HepG2 (cell line): ENCODE results near the gene MPC1. TPM values are rescaled to one million over a fixed set of nuclear protein-coding genes. Genes with fewer than 3 reads are reported as not detected.

Experiments
- AGO2 ChIP-seq: fragments of 200-400 bp; formaldehyde crosslinking; optimal IDR thresholded peaks from 2 replicates; pipeline ENCODE3; 2017; ENCODE audit warnings: mild to moderate bottlenecking, low read depth, low read length, moderate library complexity
- FOXA3 ChIP-seq: IDR thresholded peaks from 2 replicates; pipeline ENCODE4 v1.6.1; 2016; ENCODE audit warnings: missing genetic modification reagents, missing compliant biosample characterization
- GABPB1 ChIP-seq: IDR thresholded peaks from 2 replicates; pipeline ENCODE4 v1.6.1; 2016; ENCODE audit warnings: mild to moderate bottlenecking, missing genetic modification reagents, moderate library complexity, missing compliant biosample characterization
- GTF2F1 ChIP-seq: fragments of 150-350 bp; IDR thresholded peaks from 2 replicates; pipeline ENCODE4 v1.6.1; 2014; ENCODE audit warnings: low read length
- HNRNPK ChIP-seq: fragments of 200-400 bp; formaldehyde crosslinking; IDR thresholded peaks from 2 replicates; pipeline ENCODE4 v1.6.1; 2018; ENCODE audit warnings: low read length, low read depth, moderate library complexity, mild to moderate bottlenecking; ENCODE audit not compliant: poor library complexity, severe bottlenecking
- SETDB1 ChIP-seq: sonication (generic); formaldehyde crosslinking; IDR thresholded peaks from 2 replicates; pipeline ENCODE4 v1.5.1; 2020; ENCODE audit warnings: missing genetic modification reagents, mild to moderate bottlenecking, borderline replicate concordance
- SKI ChIP-seq: fragments of 450-650 bp; IDR thresholded peaks from one replicate; pipeline ENCODE4 v1.6.1; 2018; ENCODE audit warnings: mild to moderate bottlenecking; ENCODE audit not compliant: partially characterized antibody
- THAP11 ChIP-seq: IDR thresholded peaks from 2 replicates; pipeline ENCODE4 v1.6.1; 2016; ENCODE audit warnings: missing biosample characterization, missing genetic modification reagents
- ZNF446 ChIP-seq: sonication (generic); formaldehyde crosslinking; IDR thresholded peaks from 2 replicates; pipeline ENCODE4 v1.5.0; 2020; ENCODE audit warnings: mild to moderate bottlenecking, missing genetic modification reagents
- polyA plus RNA-seq, 8 experiments: library from polyadenylated mRNA; depleted of rRNA in 3 of 8; stranded (reverse) in 7 of 8; unstranded in 1 of 8; fragments of >200 nt; fragmentation: Illumina TruSeq in 4 of 8; extraction: Trizol in 4 of 8; gene quantifications; 2 replicates each; pipeline versions ENCODE4 v1.2.1 to v1.2.3, GENCODE V29; 2011 to 2016; ENCODE audit warnings: low read depth in 4 of 8, missing spikeins in 1 of 8, mixed read lengths in 1 of 8; ENCODE audit not compliant: insufficient read depth in 1 of 8
- total RNA-seq, 5 experiments: library from RNA; depleted of rRNA; stranded (reverse); fragments of >200 nt; fragmentation: Illumina TruSeq; extraction: Trizol; gene quantifications; 2 replicates each; pipeline ENCODE4 v1.2.3, GENCODE V29; 2016; ENCODE audit warnings: low read depth in 1 of 5
- TF ChIP-seq, protein P1 (sequence below): sonication (generic); formaldehyde crosslinking; conservative IDR thresholded peaks from 2 replicates; pipeline ENCODE4 v1.8.1; 2023; ENCODE audit warnings: missing genetic modification reagents
- TF ChIP-seq, protein P2 (sequence below): sonication (generic); formaldehyde crosslinking; IDR thresholded peaks from 2 replicates; pipeline ENCODE4 v1.5.1; 2020; ENCODE audit warnings: mild to moderate bottlenecking, missing genetic modification reagents
- TF ChIP-seq, protein P3 (sequence below): sonication (generic); formaldehyde crosslinking; IDR thresholded peaks from 2 replicates; pipeline ENCODE4 v1.4.0; 2020; ENCODE audit warnings: missing genetic modification reagents, borderline replicate concordance
- TF ChIP-seq, protein P4 (sequence below): sonication (generic); formaldehyde crosslinking; IDR thresholded peaks from 2 replicates; pipeline ENCODE4 v1.4.0; 2020; ENCODE audit warnings: missing genetic modification reagents
- TF ChIP-seq, protein P5 (sequence below): sonication (generic); formaldehyde crosslinking; IDR thresholded peaks from 2 replicates; pipeline ENCODE4 v1.4.0; 2020; ENCODE audit warnings: missing genetic modification reagents, borderline replicate concordance

MPC1 gene
- total and polyA plus RNA-seq, 2 of the 13 experiments (the other 11 are each of a cell fraction or from before 2014, with no cell fraction given), result 189 to 214 TPM

DNA sequence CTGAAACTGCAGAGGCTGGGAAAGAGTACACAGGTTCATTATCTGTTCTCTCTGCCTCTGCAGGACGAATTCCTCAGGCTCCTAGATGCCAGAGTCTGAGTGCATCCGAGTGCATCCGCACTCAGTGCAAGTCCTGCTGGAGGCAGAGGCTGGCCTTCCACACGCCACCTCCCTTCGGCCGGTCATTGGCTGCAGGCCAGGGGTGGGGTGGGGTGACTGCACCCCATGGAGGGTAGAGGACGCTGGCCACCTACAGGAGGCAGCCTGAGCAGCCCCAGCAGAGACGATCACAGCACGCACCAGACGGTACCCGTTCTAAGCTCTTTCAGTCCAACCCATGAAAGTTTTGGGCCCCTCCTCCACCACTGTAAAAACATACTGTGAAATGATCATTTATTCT is 52.1 kb downstream of the MPC1 start (continued):
- no peak for TF ChIP-seq SETDB1
- peak; percentile 66 for TF ChIP-seq GABPB1 (CRISPR knock-in tag)
- TF ChIP-seq THAP11 (CRISPR knock-in tag), result peak; percentile 58
- TF ChIP-seq FOXA3, result peak; percentile 47; the same call in 1 of the 2 replicates
- TF ChIP-seq, protein P1, sequence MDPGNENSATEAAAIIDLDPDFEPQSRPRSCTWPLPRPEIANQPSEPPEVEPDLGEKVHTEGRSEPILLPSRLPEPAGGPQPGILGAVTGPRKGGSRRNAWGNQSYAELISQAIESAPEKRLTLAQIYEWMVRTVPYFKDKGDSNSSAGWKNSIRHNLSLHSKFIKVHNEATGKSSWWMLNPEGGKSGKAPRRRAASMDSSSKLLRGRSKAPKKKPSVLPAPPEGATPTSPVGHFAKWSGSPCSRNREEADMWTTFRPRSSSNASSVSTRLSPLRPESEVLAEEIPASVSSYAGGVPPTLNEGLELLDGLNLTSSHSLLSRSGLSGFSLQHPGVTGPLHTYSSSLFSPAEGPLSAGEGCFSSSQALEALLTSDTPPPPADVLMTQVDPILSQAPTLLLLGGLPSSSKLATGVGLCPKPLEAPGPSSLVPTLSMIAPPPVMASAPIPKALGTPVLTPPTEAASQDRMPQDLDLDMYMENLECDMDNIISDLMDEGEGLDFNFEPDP (CRISPR knock-in tag), result no peak
- TF ChIP-seq, protein P2, sequence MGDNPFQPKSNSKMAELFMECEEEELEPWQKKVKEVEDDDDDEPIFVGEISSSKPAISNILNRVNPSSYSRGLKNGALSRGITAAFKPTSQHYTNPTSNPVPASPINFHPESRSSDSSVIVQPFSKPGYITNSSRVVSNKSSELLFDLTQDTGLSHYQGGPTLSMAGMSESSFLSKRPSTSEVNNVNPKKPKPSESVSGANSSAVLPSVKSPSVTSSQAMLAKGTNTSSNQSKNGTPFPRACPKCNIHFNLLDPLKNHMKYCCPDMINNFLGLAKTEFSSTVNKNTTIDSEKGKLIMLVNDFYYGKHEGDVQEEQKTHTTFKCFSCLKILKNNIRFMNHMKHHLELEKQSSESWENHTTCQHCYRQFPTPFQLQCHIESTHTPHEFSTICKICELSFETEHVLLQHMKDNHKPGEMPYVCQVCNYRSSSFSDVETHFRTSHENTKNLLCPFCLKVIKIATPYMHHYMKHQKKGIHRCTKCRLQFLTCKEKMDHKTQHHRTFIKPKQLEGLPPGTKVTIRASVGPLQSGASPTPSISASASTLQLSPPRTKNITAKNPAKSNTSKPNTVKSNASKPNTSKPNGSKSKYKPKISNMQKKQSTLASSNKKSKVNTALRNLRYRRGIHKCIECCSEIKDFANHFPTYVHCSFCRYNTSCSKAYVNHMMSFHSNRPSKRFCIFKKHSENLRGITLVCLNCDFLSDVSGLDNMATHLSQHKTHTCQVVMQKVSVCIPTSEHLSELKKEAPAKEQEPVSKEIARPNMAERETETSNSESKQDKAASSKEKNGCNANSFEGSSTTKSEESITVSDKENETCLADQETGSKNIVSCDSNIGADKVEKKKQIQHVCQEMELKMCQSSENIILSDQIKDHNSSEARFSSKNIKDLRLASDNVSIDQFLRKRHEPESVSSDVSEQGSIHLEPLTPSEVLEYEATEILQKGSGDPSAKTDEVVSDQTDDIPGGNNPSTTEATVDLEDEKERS (CRISPR knock-in tag), result peak; percentile 75; the same call in 1 of the 2 replicates
- no peak for TF ChIP-seq GTF2F1
- TF ChIP-seq, protein P3, sequence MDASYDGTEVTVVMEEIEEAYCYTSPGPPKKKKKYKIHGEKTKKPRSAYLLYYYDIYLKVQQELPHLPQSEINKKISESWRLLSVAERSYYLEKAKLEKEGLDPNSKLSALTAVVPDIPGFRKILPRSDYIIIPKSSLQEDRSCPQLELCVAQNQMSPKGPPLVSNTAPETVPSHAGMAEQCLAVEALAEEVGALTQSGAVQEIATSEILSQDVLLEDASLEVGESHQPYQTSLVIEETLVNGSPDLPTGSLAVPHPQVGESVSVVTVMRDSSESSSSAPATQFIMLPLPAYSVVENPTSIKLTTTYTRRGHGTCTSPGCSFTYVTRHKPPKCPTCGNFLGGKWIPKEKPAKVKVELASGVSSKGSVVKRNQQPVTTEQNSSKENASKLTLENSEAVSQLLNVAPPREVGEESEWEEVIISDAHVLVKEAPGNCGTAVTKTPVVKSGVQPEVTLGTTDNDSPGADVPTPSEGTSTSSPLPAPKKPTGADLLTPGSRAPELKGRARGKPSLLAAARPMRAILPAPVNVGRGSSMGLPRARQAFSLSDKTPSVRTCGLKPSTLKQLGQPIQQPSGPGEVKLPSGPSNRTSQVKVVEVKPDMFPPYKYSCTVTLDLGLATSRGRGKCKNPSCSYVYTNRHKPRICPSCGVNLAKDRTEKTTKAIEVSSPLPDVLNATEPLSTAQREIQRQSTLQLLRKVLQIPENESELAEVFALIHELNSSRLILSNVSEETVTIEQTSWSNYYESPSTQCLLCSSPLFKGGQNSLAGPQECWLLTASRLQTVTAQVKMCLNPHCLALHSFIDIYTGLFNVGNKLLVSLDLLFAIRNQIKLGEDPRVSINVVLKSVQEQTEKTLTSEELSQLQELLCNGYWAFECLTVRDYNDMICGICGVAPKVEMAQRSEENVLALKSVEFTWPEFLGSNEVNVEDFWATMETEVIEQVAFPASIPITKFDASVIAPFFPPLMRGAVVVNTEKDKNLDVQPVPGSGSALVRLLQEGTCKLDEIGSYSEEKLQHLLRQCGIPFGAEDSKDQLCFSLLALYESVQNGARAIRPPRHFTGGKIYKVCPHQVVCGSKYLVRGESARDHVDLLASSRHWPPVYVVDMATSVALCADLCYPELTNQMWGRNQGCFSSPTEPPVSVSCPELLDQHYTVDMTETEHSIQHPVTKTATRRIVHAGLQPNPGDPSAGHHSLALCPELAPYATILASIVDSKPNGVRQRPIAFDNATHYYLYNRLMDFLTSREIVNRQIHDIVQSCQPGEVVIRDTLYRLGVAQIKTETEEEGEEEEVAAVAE (CRISPR knock-in tag), result no peak
- TF ChIP-seq SKI, result peak; percentile 59
- TF ChIP-seq, protein P4, sequence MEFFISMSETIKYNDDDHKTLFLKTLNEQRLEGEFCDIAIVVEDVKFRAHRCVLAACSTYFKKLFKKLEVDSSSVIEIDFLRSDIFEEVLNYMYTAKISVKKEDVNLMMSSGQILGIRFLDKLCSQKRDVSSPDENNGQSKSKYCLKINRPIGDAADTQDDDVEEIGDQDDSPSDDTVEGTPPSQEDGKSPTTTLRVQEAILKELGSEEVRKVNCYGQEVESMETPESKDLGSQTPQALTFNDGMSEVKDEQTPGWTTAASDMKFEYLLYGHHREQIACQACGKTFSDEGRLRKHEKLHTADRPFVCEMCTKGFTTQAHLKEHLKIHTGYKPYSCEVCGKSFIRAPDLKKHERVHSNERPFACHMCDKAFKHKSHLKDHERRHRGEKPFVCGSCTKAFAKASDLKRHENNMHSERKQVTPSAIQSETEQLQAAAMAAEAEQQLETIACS (CRISPR knock-in tag), result no peak
- no peak for TF ChIP-seq ZNF446 (CRISPR knock-in tag)
- TF ChIP-seq HNRNPK, result no peak
- TF ChIP-seq, protein P5, sequence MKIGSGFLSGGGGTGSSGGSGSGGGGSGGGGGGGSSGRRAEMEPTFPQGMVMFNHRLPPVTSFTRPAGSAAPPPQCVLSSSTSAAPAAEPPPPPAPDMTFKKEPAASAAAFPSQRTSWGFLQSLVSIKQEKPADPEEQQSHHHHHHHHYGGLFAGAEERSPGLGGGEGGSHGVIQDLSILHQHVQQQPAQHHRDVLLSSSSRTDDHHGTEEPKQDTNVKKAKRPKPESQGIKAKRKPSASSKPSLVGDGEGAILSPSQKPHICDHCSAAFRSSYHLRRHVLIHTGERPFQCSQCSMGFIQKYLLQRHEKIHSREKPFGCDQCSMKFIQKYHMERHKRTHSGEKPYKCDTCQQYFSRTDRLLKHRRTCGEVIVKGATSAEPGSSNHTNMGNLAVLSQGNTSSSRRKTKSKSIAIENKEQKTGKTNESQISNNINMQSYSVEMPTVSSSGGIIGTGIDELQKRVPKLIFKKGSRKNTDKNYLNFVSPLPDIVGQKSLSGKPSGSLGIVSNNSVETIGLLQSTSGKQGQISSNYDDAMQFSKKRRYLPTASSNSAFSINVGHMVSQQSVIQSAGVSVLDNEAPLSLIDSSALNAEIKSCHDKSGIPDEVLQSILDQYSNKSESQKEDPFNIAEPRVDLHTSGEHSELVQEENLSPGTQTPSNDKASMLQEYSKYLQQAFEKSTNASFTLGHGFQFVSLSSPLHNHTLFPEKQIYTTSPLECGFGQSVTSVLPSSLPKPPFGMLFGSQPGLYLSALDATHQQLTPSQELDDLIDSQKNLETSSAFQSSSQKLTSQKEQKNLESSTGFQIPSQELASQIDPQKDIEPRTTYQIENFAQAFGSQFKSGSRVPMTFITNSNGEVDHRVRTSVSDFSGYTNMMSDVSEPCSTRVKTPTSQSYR, result peak; percentile 71; the same call in 1 of the 2 replicates
- peak; percentile 50 for TF ChIP-seq AGO2
- TF ChIP-seq, all 625 proteins: peak for 174
